Measurements from ENCODE around the gene GIGYF2.
"Not testable (repeated sequence)": the region's sequence is repeated elsewhere in the genome, so short reads cannot be mapped to it uniquely, and the experiment has no call there.

The GIGYF2 gene

DNA sequence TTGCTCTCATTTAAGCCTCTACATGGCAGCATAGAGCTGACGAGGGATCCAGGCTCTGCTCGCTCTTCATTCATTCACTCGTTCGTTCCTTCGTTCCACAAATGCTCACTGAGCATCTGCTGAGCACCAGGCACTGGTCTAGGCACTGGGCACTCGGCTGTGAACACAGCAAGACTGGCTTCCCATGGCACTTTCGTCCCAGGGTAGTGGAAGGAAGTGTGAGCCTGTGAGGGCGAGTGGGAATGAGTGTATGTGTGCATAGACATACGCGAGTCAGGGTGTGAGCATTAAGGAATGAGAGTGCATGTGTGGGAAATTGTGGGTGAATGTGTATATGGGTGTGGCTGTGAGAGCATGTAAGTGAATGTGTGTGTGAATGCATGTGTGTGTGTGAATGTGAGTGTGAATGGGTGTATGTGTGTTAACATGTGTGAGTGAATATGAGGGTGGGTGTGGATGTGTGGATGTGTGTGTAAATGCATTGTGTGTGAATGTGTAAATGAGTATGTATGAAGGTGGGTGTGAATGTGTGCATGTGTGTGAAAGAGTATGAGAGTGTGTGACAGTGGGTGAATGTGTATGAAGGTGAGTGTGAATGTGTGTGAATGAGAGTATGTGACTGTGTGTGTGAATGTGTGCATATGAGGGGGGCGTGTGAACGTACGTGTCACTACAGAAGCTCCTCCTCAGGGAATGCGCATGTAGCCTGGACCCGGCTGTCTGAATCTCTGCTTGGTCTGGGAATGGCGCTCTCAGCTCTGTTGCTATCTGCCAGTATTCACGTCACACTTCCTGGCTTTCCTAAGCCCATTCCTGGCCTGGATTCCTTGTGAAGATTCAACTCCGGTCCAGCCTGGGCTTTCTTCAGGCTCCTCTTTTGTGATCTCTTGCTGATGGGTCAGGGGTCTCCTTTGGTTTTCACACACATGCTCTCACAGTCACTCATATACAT, 201.7 kb downstream of the GIGYF2 start:
- DNase-seq = no peak

- DNase-seq = no peak
Measured at GRCh38 chr2:232900811-232901735, 203.9 kb downstream of the GIGYF2 start.

GRCh38 chr2:232901736-232902578, 204.8 kb downstream of the GIGYF2 start:
- no peak for DNase-seq

GRCh38 chr2:232903989-232904388, 206.9 kb downstream of the GIGYF2 start:
- DNase-seq = no peak

- DNase-seq = not testable (repeated sequence)
Measured at GRCh38 chr2:232906867-232907717, 210.0 kb downstream of the GIGYF2 start.

GRCh38 chr2:232907718-232908085, 210.6 kb downstream of the GIGYF2 start:
- DNase-seq = not testable (repeated sequence)

GRCh38 chr2:232908695-232909094, 211.6 kb downstream of the GIGYF2 start:
- DNase-seq = no peak

Measured in NCI-H2029 (cell line).